IPS-NIHi7 (cell line): Measurements from ENCODE around the gene NWD2.

Experiments
- DNase-seq: peaks from one replicate; pipeline ENCODE4 v3.0.0; 2012; ENCODE audit warnings: mixed read lengths; ENCODE audit errors: extremely low spot score

NWD2 gene

DNA sequence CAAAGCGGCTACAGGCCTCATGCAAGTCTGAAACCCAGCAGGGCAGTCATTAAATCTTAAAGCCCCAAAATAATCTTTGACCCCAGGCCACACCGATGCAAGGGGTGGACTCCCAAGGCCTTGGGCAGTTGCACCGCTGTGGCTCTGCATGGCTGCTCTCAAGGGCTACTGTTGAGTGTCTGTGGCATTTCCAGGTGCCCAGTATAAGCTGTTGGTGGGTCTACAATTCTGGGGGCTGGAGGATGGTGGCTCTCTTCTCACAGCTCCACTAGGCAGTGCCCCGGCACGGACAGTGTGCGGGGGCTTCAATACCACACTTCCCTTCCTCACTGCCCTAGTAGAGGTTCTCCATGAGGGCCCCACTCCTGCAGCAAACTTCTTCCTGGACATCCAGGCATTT is 60.1 kb downstream of the NWD2 start:
- no peak for DNase-seq

DNA sequence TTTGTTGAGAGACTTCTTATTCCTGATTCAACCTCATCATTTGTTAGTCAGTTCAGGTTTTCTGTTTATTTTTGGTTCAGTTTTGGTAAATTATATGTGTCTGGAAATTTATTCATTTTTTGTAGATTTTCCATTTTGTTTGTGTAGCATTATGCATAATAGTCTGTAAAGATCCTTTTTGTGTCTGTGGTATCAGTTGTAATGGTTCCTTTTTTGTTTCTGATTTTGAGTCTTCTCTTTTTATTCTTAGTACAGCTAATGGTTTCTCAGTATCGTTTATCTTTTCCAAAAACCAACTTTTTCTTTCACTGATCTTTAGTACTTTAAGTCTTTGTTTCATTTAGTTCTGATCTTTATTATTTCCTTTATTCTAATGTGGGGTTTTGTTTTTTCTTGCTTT is 61.4 kb downstream of the NWD2 start:
- no peak for DNase-seq

DNA sequence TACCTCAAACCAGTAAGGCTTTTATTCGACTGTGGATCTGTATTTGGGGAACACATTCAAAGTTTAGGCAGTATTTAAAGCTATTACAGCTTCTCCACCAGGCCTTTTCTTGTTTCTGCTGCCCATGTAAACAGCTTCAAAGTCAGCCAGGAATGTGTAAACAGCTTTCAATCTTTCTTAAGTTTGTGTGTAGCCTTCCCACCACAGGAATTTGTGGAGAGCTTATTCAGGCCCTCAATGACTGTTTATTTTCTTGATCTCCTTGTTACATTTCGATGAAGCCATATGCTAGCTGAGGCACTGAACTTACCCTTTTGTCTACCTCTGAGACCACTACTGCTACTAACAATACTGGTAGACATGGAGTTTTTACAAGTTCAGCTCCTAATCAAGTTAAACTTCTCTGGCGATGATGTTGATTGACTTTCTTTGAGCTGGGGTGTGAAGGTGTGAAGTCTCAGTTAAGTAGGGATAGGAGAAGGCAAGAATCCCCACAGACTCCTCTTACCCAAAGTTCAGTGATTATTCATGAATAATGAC is 72.6 kb downstream of the NWD2 start:
- DNase-seq: no peak

DNA sequence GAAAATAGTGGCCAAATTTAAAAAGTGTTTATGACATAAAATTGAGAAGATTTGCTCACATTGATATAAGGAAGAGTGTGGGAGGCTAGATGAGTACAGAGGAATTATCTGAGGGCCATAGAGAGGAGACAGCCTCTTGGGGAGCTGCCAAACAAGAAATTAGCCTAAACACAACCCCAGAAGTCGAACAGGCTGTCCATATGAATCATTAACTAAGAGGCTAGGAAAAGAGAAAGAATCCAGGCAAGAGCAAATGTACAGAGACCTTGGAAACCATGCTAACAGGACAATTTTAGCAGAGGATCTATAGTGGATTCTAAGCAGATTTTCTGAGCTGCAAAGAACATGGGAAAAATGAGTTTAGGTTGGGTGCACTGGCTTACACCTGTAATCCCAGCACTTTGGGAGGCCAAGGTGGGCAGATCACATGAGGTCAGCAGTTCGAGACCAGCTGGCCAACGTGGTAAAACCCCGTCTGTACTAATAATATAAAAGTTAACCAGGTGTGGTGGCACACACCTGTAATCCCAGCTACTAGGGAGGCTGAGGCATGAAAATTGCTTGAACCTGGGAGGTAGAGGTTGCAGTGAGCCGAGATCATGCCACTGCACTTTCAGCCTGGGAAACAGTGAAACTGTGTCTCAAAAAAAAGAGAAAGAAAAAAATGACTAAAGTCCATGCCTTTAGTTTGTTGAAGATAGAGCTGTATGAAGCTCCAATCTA is 76.1 kb downstream of the NWD2 start:
- DNase-seq: no peak

DNA sequence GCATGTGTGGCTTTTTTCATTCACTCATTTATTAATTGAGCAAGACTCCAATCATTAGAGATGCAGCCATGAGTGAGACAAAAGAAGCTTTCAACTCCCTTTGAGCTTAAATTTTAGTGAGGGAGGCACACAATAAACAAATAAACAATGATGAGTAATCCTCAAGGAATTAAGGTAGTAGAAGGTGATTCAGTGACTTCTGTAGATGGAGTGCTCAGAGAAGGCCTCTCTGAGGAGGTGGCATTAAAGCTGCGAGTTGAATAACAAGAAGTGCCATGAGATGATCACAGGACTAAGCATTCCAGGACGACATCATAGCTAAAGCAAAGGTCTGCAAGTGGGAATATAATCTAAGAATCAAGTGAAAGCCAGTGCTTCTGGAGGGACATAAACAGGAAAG is 77.6 kb downstream of the NWD2 start:
- no peak for DNase-seq

DNA sequence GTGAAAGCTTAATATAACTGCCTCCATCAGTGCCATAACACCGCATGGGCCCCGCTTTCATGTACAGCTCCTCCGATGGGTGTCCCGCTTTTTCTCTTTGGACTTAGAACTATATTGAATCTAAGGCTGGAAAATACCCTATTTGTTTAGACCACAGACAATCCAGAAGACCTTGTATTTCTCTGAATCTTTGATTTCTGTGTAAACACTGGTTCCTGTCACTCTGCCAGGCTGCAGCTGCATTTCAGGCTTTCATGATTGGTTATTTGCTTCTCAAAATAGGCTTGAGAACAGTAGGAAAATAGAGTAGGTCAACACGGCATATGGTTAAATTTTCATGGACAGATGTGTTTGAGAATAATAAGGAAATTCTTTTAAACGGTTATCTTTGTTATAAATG is 80.0 kb downstream of the NWD2 start:
- DNase-seq: no peak

DNA sequence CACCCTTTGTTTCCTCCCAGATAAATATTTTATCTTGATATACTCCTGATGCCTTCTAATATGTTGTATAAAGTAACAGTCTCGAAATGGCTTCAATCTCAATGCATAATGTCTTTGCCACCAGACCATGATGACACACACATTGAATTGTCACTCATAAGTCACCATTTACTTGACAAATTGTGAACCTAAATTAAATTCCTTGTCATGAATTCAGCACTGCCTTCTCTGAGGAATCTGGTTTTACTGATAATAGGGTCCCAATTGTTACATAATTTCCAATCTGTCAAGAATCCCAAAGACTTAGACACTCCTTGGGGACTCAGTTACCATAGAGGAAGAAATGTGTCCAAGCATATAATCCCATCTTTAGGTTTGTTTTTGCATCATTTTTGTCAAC is 82.3 kb downstream of the NWD2 start:
- no peak for DNase-seq

DNA sequence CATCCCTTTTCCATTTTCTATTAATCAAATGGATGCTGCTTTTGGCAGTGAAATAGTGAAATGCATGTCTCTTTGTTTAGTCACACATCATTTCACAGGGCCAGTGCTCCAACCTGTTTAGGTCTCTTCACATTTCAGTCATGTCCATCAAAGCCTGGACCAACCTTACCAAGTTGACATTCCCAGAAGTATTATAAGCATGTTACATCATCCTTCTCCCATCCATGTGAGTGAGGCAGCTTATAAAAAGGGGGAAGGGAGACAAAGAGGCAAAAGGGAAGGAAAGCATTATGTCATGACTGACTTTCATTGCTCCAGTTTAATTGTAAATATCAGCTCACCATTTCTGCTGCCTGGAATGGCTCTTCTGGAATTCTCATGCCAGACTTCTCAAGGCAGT is 94.4 kb downstream of the NWD2 start:
- no peak for DNase-seq

DNA sequence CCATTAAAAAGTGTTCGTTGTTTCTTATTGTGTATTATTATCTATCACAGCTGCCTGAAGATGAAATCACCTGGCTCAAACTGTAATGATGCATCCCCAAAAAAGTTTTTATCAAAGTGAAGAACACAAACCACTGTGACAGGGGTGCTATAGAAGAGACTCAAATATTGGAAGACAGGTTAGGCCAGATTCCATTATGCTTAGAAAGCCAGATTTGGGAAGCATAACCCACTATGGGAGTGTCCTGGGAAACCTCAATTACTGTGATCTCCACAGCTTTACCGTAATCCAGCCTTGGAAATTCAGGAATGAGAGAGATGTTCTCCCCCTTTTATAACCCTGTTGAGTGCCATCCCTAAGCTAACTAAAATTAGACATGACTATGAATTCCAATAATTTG is 114.2 kb downstream of the NWD2 start:
- no peak for DNase-seq

DNA sequence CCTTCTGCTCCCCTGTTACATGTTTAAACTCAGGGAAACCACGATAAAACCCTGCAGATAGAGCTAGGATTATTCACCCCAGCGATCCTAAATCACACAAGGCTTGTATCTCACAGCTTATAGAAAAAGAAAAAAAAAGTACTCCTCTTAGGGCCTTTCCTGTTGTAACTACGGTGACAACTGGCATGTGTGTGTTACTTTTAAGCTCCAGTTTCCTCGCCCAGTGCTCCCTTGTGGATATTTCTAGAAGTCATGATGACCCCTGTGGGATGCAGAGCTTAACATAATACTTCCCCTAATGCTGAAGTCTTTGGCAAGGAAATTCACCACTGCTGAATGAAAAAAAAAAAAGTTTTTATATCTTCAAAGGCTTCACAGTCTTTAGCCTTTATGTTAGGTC is 114.7 kb downstream of the NWD2 start:
- DNase-seq: no peak

DNA sequence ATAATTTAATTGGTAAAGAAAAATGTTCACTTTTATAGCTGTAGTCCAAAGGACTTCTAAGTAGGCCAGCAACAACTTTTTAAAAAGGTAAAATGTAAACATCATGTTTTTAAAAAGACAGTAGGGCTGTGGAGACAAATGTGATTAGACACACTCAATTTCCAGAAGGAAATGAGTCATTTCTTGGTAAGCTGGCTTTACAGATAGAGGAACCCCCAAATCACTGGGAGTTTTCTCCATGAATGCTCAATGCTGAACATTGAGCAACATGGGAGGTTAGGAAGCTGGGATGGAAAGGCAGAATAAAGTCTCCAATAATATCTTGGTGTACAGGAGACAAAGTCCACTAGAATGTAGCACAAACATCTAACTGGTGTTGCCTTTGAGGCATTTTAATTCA is 121.3 kb downstream of the NWD2 start:
- no peak for DNase-seq

DNA sequence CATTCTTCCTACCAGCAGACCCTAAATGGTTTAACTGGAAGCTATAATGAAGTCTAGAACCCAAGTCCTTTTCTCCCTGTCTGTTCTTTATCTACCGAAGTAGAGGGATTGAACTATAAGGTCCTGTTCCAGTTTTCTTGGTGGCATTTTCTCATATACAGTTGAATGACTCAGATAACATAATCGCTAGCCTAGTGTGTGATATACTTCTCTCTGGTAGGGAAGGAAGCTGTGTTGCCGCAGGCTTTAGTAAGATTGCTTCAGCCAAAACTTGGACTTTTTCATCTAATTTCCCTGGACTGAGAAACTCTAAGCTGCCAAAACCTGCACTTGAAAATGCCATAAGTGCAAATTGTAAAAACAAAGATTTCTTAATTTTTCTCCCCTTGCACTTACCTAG is 123.4 kb downstream of the NWD2 start:
- DNase-seq: no peak

DNA sequence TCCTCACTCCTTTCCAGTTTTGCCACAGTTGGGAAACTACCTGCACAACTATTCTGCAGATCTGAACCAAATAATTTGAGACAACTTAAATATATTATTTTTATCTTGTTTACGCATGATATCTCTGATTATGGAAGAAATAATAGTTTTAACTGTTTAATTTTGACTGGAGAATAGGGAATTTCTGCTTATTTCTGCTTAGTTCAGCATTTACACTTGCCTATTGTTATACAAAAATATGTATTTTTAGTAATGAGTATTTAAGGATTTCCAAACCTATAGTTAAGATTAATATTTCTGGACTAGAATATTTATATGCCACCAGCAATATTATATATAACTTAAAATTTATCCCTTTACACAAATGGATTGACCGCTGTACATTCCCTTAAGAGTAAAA is 125.5 kb downstream of the NWD2 start:
- DNase-seq: no peak

DNA sequence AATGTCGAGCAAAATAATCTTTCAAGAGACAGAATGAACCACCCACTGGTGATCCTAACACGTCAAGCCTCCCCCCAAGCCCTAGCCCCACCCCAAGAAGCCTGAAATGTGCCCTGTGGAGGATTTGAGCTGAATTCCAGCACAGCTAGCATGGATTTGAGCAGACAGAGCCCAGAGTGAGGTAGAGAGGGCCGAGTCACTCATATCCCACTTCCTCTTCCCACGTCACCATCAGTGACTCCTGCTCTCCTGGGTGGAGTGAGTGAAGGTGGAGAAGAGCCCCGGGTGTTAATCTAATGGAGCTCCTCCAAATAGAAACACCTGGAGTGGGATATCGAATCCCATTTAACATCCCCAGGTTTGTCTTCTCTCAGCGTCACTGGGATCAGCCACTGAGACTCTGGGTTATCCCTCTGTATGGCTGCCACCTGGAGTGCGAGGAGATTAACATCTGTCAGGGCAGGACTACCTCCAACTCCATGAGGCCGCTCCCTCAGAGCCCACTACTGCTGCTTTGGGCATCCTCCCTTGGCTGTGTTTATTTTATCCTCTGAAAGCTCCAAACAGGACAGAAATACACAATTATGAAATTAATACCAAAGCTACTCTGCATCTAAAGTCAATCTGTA is 136.6 kb downstream of the NWD2 start:
- DNase-seq: peak; percentile 50

DNA sequence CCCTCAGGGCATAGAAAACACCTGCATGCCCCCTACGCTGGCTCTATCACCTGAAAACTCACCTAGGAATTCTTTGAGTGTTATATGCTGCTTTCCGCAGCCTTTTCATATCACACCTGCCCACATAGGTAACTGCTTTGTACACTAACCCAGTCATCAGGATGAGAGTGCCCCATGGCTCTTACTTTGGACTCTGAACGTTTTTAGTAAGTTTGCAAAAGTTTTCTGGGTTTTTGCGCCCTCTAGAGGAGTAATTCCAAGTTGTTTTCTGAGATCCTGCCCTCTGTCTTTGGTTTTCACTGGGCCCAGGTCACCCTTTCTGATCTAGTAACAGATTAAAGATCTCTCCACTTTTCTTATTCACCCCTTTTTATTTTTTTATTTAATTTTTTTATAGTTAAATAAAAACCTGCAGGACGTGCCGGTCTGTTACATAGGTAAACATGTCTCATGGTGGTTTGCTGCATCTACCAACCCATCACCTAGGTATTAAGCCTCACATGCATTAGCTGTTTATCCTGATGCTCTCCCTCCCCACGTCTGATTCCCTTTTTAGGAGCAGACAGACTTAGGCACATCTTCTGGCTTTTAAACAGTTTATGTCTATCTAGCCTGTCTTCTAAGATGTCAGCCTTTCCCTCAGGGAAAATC is 139.2 kb downstream of the NWD2 start:
- DNase-seq: peak; percentile 55

DNA sequence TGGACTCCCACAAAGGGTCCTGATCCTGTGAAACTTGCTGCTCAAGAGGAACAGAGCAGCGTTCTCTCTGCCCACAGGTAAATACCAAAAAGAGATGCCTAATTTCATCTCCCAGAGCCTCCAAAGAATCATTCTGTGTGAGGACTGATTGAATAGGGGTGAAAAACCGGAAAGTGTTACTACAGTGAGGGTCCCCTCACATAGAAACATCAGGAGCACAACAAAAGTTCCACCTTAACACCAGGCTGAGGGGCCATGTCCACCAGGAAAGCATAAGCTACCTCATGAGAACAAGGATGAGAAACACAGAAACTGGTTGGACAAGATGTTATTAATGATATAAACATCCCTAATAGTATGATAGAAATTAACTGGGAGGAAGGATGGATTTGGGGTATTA is 140.9 kb downstream of the NWD2 start:
- DNase-seq: no peak

DNA sequence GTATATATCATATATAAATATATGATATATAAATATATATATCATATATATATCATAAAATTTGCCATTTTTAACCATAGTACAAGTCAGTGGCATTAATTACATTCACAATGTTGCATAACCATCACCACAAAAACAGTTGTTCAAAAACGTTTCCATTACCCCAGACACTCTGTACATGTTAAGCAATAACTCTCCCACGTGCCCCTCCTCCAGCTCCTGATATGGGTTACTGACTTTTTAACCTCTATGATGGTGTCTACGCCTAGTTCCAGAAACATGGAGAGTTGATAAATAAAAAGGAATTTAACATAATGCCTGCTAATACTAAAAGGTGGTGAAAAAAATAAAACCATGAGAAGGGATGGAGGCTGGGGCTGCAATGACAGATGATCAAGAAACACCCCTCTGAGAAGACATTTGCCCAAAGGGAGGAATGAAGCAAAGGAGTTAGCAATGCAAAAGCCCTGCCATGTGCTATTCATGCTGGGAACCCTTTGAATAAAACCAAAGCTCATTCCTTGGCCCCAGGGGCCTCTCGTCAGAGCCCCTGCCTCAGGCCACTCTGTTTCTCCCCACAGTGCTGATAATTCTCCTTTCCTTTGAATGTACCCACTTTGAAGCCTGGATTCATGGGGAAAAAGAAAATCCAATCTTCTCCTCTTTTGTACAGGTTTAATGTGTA is 144.3 kb downstream of the NWD2 start:
- peak; percentile 52 for DNase-seq

DNA sequence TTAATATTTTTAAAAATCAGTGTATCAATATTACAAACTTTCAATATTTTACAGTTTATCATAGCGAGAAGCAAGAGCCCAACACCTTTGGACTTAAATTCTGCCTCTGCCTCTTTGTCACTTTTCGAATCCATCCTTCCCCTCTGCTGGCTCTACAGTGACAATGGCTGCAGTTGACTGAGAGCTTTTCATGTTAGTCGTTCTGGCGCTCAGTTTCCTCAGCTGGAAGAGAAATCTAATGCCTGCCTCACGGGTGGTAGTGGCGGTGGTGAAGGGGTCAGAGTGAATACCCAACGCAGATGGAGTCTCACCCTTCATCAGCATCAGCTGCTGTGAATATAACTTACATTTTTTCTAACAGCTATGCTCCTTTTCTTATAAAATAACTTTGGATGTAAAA is 144.8 kb downstream of the NWD2 start:
- DNase-seq: no peak

DNA sequence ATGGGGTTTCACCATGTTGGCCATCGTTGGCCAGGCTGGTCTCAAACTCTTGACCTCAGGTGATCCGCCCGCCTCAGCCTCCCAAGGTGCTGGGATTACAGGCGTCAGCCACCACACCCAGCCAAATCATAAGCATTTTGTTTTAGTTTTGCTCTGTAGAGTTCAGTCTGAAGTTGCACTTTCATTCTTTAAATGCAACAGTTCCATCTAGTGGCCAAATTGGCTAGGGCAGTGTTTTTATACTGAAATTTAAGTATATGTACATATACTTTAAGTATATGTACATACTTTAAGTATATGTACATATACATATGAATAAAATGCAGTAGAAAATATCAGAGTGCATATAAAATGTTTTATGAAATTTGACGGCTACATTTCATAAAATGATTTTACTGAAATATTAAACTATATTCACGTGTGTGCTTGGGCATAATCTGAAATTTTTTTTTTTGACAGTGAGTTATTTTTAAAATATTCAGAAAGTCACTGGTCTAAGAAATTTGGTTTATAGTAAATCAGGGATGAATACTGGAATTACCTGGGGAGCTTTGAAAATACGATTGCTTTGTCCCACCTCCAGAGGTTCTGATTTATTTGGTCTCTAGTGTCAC is 145.5 kb downstream of the NWD2 start:
- DNase-seq: peak; percentile 24

DNA sequence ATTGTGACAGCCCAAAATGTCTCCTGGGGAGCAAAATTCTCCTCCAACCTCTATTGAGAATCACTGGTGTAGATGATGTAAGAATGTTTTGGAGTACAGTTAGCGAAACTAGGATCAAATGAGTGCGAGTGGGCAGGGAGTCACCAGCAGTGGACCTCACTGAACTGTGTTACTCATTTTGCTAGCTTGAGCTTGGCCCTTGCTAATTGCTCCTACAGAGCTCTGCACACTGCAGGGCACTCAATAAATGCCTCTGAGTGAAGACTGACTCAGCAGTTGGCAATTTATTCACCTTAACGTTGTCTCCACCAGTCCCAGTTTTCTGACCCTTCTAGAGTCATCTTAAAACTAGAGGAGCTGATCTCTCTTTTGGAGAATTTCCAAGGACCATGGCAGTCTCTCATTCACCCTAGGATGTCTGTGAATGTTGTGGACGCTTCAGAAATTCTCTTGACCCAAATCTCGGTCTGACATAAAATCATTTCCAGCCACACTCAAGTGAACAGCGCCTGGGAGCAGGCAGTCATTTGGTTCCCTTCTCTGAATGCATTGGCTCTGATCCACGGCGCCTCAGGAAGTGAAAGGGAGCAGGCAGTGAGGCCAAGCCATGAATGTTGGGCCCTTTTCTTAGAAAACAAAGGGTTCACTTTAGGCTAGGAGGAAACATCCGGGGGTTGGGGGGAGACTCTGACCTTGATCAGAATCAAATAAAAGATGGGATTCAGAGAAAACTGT is 148.1 kb downstream of the NWD2 start:
- DNase-seq: no peak

DNA sequence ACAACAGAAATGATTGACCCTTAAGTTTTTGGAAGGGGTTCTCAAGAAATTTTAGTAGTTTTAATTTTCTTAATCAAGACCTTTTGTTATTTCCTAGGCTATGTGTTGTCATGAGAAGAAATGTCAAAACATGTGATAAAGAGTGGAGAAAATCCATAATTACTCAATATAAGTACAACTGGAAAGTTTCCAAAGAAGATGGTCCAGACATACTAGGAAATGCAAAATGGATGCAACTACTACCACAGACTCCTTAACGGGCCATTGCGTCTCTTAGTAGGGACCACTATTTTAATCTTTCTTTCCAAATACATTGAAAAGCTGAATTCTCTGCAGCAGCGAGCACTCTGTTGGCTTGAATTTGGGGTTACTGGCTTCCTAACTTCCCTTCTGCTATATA is 148.8 kb downstream of the NWD2 start:
- DNase-seq: no peak
